ENCODE results near the gene PTPRN2.
"Not testable (repeated sequence)": the region's sequence is repeated elsewhere in the genome, so short reads cannot be mapped to it uniquely, and the experiment has no call there.

PTPRN2 gene

DNA sequence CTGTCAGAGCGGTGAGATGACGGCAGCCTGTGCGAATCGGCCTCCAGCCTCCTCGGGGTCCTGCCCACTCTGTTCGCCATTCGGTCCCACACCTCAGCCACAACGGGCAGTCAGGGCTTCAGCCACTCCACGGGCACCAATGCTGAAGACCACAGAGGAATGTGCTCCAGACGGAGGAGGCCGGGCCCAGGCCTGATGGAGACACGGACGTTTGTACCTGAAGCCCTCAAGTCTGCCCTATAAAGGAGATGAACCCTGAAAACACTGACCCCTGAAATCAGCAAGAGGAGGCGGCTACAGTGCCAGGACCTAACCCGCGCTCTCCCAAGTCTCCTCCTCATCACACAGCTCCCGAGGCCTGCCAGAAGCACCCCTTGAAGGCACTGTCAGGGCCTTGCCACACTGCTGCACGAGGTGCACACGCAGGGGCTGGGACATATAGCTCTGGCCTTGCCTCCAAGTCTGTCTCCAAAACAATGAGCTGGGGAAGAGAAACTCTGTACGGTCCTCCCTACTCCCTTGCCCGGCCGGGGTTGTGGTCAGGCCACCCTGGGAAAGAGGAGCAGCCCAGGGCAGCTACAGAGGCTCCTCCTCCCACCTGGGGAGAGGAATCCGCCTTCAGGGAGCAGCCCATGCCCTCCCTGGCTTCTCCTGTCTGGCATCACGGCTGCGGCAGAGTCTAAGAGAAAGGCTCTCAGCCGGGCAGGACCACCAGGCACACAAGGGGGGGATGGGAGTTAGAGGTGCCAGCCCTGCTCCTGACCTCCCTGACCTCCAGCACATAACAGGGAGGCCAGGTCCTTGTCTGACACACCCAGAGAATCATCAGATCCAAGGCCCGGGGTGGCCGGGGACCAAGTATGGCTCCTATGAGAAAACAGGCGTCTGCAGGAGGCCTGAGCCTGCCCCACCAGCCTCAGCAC is 310.1 kb downstream of the PTPRN2 start:
- FAIRE-seq (no peak), DNase-seq (ENCODE audit: insufficient read length, low spot score) (no peak)

DNA sequence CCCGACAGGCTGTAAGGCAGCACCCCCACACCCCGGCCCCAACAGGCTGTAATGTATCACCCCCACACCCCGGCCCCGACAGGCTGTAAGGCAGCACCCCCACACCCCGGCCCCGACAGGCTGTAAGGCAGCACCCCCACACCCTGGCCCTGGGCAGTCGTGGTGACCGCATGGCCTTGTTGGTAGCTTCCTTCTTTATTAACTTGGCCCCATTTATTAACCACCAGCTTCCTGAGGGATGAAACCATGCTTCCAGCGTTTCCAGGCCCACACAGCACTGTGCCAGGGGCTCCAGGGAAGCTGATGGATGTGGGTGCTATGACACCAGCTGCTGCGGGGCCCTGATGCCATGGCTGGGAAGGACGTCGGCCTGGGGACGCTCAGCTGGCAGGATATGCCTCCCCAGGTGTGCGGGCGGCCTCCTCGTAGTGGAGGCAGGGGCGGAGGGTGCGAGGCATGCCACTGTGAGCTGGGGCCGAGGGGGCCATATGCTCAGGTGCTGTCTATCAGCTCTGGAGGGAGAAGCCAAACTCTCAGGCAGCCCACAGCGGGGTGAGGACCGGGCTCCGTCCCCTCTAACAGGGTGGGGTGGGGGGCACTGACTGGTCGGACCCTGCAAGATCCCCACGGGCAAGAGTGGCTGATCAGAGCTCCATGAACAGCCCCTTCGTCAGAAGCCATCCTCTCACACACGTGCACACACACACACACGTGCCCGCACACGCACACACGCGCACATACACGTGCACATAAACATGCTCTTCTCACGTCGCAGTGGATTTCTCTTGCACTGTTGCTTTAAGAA is 311.0 kb downstream of the PTPRN2 start:
- FAIRE-seq (no peak), DNase-seq (ENCODE audit: insufficient read length, low spot score) (no peak)

DNA sequence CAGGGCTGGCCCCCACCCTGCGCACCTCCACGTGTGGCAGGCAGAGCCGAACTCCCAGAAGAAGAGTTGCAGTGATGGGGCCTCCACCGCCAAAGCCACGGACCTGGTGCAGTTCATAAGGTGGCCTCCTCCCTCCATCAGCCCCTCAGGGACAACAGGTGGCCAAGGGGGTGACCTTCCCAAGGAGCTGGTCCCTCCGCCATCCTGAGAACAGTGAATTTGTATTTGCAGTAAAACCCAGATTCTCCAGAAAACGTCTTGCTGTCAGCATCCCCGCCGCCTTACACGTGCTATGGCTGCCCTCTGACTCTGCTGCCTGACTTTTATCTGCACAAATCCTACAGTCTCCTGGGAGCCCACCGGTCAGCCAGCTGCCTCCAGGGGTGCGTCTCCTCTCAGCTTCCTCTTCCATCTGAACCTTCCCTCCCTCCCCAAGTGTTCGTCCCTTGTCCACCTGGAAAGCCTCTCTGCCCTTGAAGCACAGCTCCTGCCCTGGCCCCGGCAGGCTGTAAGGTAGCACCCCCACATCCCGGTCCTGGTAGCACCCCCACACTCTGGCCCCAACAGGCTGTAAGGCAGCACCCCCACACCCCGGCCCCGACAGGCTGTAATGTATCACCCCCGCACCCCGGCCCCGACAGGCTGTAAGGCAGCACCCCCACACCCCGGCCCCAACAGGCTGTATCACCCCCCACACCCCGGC is 311.8 kb downstream of the PTPRN2 start:
- DNase-seq (ENCODE audit: insufficient read length, low spot score) (no peak), FAIRE-seq (no peak)

DNA sequence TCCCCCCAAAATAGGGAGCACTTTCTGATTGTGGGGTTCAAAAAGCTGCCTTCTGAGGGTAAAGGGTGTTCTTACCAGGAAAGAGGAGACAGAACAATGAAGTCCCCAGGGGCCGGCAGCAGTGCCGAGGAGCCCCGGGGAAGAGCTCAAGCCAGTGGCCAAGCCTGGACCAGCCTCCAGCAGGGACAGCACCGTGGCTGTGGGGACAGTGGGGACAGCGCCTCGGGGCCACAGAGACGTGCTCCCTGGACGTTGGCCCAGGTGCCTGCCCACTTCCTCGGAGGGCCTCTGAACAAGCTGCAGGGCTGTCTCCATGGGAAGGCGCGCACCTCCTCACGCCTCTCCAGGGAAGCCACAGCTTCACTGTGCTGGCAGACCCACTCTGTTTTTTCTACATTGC is 312.6 kb downstream of the PTPRN2 start:
- no peak for FAIRE-seq
- DNase-seq (ENCODE audit: insufficient read length, low spot score), result no peak

DNA sequence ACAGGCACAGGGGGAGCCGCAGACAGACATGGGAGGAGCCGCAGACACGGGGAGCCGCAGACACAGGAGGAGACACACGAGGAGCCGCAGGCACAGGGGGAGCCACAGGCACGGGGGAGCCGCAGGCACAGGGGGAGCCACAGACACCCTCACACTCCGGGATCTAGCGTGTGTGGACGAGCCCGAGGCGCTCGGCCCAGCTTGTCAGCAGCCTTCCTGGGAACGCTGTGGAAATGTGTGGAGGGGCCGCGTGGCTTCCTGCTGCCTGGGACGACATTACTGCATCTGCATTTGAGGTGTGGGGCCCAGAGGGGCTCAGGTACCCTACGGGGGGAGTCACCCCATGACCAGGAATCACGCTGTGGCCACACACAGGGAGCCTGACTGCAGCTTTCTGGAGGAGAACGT is 313.2 kb downstream of the PTPRN2 start:
- FAIRE-seq, result no peak
- DNase-seq (ENCODE audit: insufficient read length, low spot score), result no peak

DNA sequence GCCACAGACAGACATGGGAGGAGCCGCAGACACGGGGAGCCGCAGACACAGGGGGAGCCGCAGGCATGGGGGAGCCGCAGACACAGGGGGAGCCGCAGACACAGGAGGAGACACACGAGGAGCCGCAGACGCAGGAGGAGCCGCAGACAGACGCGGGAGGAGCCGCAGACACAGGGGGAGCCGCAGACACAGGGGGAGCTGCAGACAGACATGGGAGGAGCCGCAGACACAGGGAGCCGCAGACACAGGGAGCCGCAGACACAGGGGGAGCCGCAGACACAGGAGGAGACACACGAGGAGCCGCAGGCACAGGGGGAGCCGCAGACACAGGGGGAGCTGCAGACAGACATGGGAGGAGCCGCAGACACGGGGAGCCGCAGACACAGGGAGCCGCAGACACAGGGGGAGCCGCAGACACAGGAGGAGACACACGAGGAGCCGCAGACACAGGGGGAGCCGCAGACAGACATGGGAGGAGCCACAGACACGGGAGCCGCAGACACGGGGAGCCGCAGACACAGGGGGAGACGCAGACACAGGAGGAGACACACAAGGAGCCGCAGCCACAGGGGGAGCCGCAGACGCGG is 313.8 kb downstream of the PTPRN2 start:
- FAIRE-seq; DNase-seq (ENCODE audit: insufficient read length, low spot score): not testable (repeated sequence)

DNA sequence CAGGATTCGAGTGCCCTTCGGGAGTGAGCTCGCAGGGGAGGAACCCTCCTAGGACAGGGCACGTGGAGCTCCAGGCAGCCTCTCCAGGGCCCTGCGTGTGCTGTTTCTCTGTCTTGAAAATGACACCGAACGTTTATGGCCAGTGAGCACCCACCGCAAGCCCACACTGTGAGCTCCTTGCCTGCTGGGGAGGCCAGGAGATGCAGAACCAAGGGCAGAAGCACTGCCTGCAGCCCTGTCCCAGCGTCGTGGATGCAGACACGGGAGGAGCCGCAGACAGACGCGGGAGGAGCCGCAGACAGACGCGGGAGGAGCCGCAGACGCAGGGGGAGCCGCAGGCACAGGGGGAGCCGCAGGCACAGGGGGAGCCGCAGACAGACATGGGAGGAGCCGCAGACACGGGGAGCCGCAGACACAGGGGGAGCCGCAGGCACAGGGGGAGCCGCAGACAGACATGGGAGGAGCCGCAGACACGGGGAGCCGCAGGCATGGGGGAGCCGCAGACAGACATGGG is 314.4 kb downstream of the PTPRN2 start:
- no peak for DNase-seq (ENCODE audit: insufficient read length, low spot score)
- no peak for FAIRE-seq

DNA sequence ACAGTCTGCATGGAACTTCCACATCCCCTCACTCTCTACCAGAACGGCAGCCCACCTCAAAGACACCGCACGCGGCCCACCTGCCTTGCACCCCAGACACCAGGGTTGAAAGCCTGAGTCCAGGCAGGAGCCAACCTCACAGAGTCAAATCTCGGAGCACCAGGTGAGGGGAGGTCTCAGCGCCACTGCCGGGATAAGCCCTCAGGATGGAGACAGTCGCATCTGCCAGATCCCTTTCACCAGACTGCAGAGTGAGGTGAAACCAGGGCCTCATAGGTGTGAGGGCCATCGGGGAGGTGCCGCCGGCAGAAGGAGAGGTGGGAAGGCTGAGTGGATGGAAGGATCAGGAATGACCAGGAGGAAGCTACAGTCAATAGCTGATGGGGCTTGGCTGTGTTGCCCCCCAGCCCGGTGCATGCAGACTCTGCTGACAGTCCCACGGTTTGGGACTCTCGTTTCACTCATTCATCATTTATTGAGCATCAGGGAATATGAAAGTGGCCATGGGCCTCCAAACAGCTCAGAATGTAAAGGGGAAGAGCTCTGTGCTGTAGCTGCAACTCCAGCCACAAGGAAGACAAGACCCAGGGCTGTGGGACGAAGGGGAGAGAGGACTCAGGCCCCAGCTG is 315.0 kb downstream of the PTPRN2 start:
- DNase-seq (ENCODE audit: insufficient read length, low spot score), result no peak
- FAIRE-seq, result no peak

DNA sequence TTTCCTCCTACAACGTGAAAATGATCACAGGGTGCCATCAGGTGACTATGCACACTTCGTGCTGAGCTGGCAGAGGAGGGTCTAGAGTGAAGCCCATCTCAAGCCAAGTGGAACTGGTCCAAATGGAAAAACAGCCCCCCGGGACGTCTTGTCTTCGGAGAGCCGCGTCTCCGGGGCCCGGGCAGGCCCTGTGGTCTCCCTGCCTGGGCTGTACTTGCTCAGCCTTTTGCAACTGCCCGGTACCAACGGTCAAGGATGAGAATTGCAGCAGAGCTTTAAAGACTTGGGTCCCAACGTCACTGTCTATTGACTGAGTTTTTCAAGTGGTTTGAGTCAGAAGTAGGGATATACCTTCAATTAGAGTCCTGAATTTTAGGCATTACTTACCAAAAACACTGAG is 315.5 kb downstream of the PTPRN2 start:
- DNase-seq (ENCODE audit: insufficient read length, low spot score) (no peak), FAIRE-seq (no peak)

DNA sequence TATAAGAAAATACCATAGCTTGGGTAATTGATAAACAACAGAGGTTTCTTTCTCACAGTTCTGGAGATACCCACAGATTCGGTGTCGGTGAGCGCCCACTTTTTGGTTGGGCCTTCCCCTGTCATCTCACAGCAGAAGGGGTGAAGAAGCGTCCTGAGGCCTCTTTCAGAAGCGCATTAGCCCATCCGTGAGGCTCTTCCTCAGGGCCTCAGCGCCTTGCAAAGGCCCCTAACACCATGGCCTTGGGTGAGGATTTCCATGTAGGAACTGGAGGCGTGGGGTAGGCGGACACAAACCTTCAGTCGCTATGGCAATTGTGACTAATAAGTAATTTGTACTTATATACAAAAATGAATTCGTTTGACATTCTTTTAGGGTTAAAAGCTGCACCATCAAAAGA is 316.0 kb downstream of the PTPRN2 start:
- FAIRE-seq, result no peak
- DNase-seq (ENCODE audit: insufficient read length, low spot score), result no peak

DNA sequence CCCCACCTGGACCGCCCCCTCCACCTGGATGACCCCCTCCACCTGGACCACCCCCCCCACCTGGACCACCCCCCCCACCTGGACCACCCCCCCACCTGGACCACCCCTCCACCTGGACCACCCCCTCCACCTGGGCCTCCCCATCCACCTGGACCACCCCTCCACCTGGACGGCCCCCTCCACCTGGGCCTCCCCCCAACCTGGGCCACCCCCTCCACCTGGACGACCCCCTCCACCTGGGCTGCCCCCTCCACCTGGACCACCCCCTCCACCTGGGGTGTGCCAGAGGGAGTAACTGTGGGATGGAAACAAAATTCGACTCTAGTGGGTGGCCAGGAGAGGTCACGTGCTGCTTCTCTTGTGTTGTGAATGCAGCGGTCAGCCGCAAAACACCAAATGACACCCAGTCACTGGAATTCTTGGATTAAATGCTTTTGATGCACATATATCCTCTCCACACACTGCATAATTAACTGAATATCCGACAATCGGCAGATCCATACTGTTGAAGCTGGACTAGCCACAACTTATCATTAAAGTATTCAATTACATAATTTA is 316.7 kb downstream of the PTPRN2 start:
- DNase-seq (ENCODE audit: insufficient read length, low spot score) (no peak), FAIRE-seq (no peak)

DNA sequence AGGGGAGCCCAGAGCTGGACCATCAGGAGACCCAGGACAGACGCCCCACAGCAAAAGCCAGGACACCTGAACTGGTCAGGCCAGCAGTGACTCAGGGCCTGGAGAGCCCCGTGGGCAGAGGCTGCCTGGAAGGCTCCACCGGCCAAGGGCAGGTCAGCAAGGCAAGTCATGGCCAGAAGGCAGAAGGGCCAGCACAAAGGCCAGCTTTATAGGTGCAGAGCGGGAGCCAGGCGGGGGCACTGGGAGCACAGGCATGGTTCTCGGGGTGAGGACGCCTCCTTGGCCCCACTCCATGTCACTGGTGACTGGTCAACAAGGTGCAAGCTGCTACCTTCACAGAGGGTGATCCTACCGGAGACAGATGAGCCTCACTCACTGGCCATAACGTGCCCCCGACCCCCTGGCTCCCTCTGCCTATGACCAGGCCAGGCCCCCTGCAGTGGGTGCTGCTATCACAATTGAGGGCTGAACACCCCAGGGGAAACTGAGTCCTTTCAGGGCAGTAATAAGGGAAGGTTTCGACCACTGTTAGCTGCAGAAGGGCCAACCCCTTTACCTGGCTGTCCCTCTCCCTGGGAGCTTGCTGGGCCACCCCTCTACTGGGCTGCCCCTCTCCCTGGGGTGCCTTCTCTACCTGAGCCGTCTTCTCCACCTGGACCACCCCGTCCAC is 317.4 kb downstream of the PTPRN2 start:
- DNase-seq (ENCODE audit: insufficient read length, low spot score) (no peak), FAIRE-seq (no peak)

DNA sequence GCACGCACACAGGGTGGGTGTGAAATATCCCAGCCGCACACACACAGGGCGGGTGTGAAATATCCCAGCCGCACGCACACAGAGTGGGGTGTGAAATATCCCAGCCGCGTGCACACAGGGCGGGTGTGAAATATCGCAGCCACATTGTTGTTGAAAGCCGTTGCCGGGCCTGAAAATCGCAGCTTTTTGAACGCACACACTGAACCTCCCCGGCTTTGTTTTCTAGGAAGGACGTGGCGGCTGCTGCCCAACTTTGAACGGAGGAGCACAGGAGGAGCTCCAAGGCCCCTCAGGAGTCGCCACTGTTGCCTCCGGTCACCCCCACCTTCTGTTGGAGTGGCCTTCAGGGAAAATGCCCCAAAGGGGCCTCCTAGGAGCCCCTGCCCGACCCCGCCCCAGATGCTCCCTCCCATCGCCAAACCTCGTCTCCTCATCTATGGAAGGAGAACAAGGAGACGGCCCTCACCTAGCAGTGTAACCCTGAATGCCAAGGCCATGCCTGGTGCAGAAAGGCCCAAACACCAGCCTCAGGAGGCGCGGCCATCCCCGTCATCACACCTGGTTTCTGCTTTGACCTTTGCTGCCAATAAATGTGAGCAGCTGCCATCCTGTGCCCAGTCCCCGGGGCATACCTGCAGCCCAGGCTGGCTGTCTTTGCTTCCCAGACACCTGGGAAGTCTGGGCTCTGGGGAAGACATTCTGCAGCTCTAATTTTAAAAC is 318.6 kb downstream of the PTPRN2 start:
- no peak for FAIRE-seq

DNA sequence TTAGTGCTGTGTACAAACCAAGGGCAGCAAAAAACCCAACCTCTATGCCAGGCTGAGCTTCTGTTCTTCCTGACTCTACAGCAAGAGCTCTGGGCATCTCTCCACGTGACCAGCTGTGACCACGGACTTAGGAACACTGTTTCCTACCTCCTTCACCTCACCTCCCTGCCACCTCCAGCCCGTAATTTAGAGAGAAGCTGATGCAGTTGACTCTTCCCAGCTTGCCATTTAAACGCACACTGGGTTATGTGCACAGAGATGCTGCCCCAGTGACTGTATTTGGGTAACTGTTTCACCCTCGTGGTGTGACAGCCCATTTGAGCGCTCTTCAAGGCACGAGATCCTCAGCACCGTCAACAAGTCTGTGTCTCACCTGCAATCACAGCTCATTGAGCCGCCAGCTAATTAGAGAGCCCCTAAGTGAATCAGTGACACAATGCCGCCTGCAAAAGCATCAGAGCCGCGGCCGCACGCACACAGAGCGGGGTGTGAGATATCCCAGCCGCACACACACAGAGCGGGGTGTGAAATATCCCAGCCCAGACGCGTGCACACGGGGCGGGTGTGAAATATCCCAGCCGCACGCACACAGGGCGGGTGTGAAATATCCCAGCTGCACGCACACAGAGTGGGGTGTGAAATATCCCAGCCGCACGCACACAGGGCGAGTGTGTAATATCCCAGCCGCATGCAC is 319.7 kb downstream of the PTPRN2 start:
- FAIRE-seq, result no peak
- DNase-seq (ENCODE audit: insufficient read length, low spot score), result no peak

More for the DNA sequence above, 318.6 kb downstream of the PTPRN2 start:
- no peak for DNase-seq (ENCODE audit: insufficient read length, low spot score)

DNA sequence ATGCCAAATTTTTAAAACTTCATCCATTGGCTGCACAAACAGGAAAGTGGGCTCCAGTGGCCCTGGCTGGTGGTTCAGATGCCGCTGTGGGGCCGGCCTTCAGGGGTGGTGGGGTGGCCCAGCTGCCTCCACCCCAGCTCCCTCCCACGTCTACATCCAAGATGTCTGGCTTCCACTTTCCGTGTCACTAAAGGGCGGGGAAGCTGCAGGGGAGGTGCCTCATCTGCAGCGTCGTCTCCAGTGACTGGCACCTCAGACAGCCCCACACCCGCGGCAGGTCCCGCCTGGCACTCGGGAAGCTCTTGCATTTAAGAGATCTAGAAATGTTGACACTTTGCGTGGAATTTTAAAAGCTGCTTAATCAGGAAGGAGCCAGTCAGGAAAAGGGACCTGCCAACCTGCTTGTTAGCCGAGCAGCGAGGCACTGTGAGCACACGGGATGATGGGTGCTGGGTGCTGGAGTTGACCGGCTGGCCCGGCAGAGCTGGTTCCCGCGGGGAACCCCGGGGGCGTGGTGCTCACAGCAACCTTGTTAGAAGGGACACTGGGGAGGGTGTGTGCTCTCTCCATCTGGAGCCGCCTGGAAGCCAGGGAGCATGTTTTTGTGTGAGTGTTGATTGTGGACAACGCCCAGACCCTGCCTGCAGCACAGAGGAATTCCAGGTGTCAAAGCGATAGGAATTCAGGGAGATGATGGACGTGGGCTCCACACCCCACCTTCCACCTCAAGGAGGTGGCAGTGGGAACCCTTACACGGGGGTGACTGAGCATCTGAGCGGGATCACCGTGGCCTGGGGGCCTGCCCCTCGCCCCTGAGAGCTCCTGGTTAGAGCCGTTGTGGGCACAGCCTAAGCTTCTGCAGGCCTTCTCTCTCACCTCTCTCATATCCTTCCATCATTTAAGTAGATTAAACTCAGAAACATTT is 320.5 kb downstream of the PTPRN2 start:
- DNase-seq (ENCODE audit: insufficient read length, low spot score) (no peak), FAIRE-seq (no peak)

DNA sequence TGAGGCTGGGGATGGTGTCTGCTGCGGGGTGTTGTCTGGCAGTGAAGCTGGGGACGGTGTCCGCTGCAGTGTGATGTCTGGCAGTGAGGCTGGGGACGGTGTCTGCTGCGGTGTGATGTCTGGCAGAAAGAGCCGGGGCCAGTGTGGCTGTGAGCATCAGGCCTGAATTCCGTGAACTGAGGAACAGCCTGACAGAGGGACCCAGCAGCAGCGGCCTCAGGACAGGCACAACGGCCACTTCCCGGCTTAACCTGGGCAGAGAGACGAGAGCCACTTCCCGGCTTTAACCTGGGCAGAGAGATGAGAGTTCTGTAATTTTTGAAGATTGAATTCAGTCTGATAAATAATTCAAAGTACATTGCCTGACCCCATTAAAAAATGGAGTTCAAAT is 321.2 kb downstream of the PTPRN2 start:
- FAIRE-seq (no peak), DNase-seq (ENCODE audit: insufficient read length, low spot score) (no peak)

DNA sequence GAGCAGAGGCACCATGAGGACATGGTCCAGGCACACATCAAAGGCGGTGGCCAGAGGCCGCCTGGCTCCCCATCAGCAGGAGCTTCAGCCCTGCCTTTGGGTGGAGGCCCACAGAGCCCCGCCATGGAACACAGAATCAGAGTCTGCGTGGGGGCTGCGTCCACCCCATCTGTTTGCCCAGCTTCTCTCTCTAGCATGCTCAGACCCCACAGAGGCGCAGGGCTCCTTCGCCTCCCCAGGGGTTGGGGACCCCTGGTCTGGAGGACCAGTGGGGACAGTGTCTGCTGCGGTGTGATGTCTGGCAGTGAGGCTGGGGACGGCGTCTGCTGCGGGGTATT is 321.9 kb downstream of the PTPRN2 start:
- DNase-seq (ENCODE audit: insufficient read length, low spot score) (no peak), FAIRE-seq (no peak)
